Endothelial cell of umbilical vein (primary cell): ENCODE measurements around the gene TM2D1. TPM values are rescaled to one million over a fixed set of nuclear protein-coding genes. Genes with fewer than 3 reads are reported as not detected.

Source experiments
- BruUV-seq: library from RNA; stranded (reverse); fragments of 400-500 nt; replicated peaks from 2 replicates; lab custom pipeline; 2021; lab: Mats Ljungman, UMichigan
- CTCF ChIA-PET: fragments of 300-600, 350-600 bp; sonication (Branson Sonifier 250); formaldehyde crosslinking; loops from one replicate; lab custom pipeline; 2021; ENCODE audit warnings: antibody characterized with exemption, inconsistent platforms; lab: Charles Lee
- POLR2A ChIA-PET: fragments of 300-600, 350-600 bp; sonication (Branson Sonifier 250); formaldehyde crosslinking; loops from one replicate; lab custom pipeline; 2021; ENCODE audit warnings: antibody characterized with exemption, inconsistent platforms; lab: Charles Lee
- DNase-seq: peaks from one replicate; pipeline ENCODE4 v3.0.0-alpha.2; 2011; ENCODE audit warnings: low read depth, low spot score
- FAIRE-seq: peaks from 2 replicates; lab custom pipeline; 2011; peaks lifted over from hg19 to GRCh38; lab: Jason Lieb, UNC
- H2AFZ ChIP-seq: 2 replicates; pipeline ENCODE4 v1.6.0; 2012; ENCODE audit warnings: low read depth, low read length, control low read depth, inconsistent platforms
- H3K27ac ChIP-seq: 2 replicates; pipeline ENCODE4 v1.5.1; 2011; ENCODE audit warnings: low read depth, mild to moderate bottlenecking, control low read depth, low read length, moderate library complexity; ENCODE audit not compliant: insufficient read depth
- H3K27me3 ChIP-seq, 2 experiments: 2 replicates each; pipeline versions ENCODE4 v1.6.0 to v1.6.1; 2011; ENCODE audit warnings: low read length in 2 of 2, mixed read lengths in 1 of 2; ENCODE audit not compliant: control insufficient read depth in 2 of 2, insufficient read depth in 2 of 2
- H3K36me3 ChIP-seq, 2 experiments: 2 replicates in 1 of 2; 3 replicates in 1 of 2; pipeline ENCODE4 v1.5.1; 2011; ENCODE audit warnings: low read length in 2 of 2, mild to moderate bottlenecking in 1 of 2, moderate library complexity in 1 of 2; ENCODE audit not compliant: control insufficient read depth in 2 of 2, insufficient read depth in 2 of 2; ENCODE audit errors: extremely low read depth in 1 of 2
- H3K4me1 ChIP-seq: 3 replicates; pipeline ENCODE4 v1.5.1; 2011; ENCODE audit warnings: mild to moderate bottlenecking, low read length; ENCODE audit not compliant: control insufficient read depth, insufficient read depth; ENCODE audit errors: extremely low read depth
- H3K4me2 ChIP-seq: 2 replicates; pipeline ENCODE4 v1.6.1; 2011; ENCODE audit warnings: low read length, control low read depth, mixed read lengths; ENCODE audit not compliant: insufficient read depth
- H3K4me3 ChIP-seq, 3 experiments: fragments of 200-600 bp in 1 of 3; sonication (generic), shearing (Covaris generic) in 1 of 3; replicated peaks in 1 of 3; 2 replicates each; pipeline ENCODE4 v1.5.1; 2011 to 2016; ENCODE audit warnings: control low read depth in 3 of 3, low read length in 3 of 3, mild to moderate bottlenecking in 2 of 3, inconsistent platforms in 1 of 3, low read depth in 1 of 3, moderate library complexity in 1 of 3; ENCODE audit not compliant: insufficient read depth in 1 of 3
- H3K79me2 ChIP-seq: 2 replicates; pipeline ENCODE4 v1.6.0; 2012; ENCODE audit warnings: low read length, inconsistent platforms; ENCODE audit not compliant: control insufficient read depth, insufficient read depth
- H3K9ac ChIP-seq: replicated peaks from 2 replicates; pipeline ENCODE3; 2011; ENCODE audit warnings: low read length, control low read depth; ENCODE audit not compliant: insufficient read depth; ENCODE audit errors: extremely low read depth
- H3K9me1 ChIP-seq: replicated peaks from 3 replicates; pipeline ENCODE4 v1.6.0; 2011; ENCODE audit warnings: mild to moderate bottlenecking, low read length; ENCODE audit not compliant: control insufficient read depth, insufficient read depth; ENCODE audit errors: extremely low read depth
- H3K9me3 ChIP-seq: replicated peaks from 2 replicates; pipeline ENCODE4 v1.5.1; 2012; ENCODE audit warnings: low read length, inconsistent platforms; ENCODE audit not compliant: control insufficient read depth, insufficient read depth
- H4K20me1 ChIP-seq: replicated peaks from 2 replicates; pipeline ENCODE3; 2011; ENCODE audit warnings: mild to moderate bottlenecking, low read length; ENCODE audit not compliant: control insufficient read depth, insufficient read depth; ENCODE audit errors: extremely low read depth
- EZH2 ChIP-seq: IDR thresholded peaks from 2 replicates; pipeline ENCODE4 v1.6.1; 2012; ENCODE audit warnings: borderline replicate concordance, low read depth, mild to moderate bottlenecking, moderate library complexity, low read length, inconsistent platforms; ENCODE audit not compliant: severe bottlenecking
- FOS ChIP-seq: IDR thresholded peaks from 2 replicates; pipeline ENCODE4 v1.6.1; 2011; ENCODE audit warnings: mild to moderate bottlenecking, low read length, moderate library complexity, borderline replicate concordance; ENCODE audit not compliant: insufficient read depth
- GATA2 ChIP-seq: IDR thresholded peaks from 2 replicates; pipeline ENCODE4 v1.7.0; 2011; ENCODE audit warnings: low read depth, mild to moderate bottlenecking, moderate library complexity, mixed read lengths, low read length; ENCODE audit not compliant: insufficient read length, insufficient read depth
- JUN ChIP-seq: IDR thresholded peaks from 2 replicates; pipeline ENCODE4 v1.6.1; 2011; ENCODE audit warnings: borderline replicate concordance, low read depth; ENCODE audit not compliant: insufficient read length, insufficient read depth
- MYC ChIP-seq: IDR thresholded peaks from one replicate; pipeline ENCODE4 v1.6.1; 2011; ENCODE audit warnings: mild to moderate bottlenecking, low read depth, low read length
- POLR2A ChIP-seq: IDR thresholded peaks from 2 replicates; pipeline ENCODE4 v1.6.1; 2012; ENCODE audit warnings: low read depth, mild to moderate bottlenecking, control low read depth, low read length
- POLR2AphosphoS5 ChIP-seq: IDR thresholded peaks from 2 replicates; pipeline ENCODE4 v1.6.1; 2012; ENCODE audit warnings: low read depth, mild to moderate bottlenecking, control low read depth, low read length, moderate library complexity; ENCODE audit not compliant: insufficient read depth
- dilution Hi-C: fragments of 300-500 bp; cut with MboI; formaldehyde crosslinking; loops from one replicate; pipeline ENCODE4 v1.15.0; 2019; ENCODE audit warnings: low sequenced_read_pairs; ENCODE audit not compliant: extremely low pct_ligation_motif_present
- intact Hi-C: fragments of 100-400 bp; cut with micrococcal nuclease; formaldehyde crosslinking; loops from one replicate; pipeline ENCODE4 v1.10.0; 2022
- polyA plus RNA-seq, 4 experiments: library from polyadenylated mRNA; depleted of rRNA in 3 of 4; stranded (reverse) in 3 of 4; unstranded in 1 of 4; fragments of >200 nt; gene quantifications; 2 replicates each; pipeline versions ENCODE4 v1.2.1 to v1.2.3, GENCODE V29; 2011 to 2012; ENCODE audit warnings: missing spikeins in 1 of 4
- total RNA-seq: library from RNA; stranded (reverse); gene quantifications from 2 replicates; pipeline ENCODE4 v1.2.3, GENCODE V29; 2021
- TF ChIP-seq, protein P1 (sequence below), 2 donors: IDR thresholded peaks; 1 replicate in 1 of 2; 2 replicates in 1 of 2; pipeline ENCODE4 v1.5.1; 2011; ENCODE audit warnings: low read length in 2 of 2, mild to moderate bottlenecking in 2 of 2, moderate library complexity in 2 of 2, control low read depth in 1 of 2, inconsistent platforms in 1 of 2, low read depth in 1 of 2; ENCODE audit not compliant: insufficient read depth in 1 of 2; ENCODE audit errors: extremely low read depth in 1 of 2
- TF ChIP-seq, protein P2 (sequence below): IDR thresholded peaks from 2 replicates; pipeline ENCODE4 v1.6.1; 2011; ENCODE audit not compliant: insufficient read depth, insufficient read length

The TM2D1 gene
- total and polyA plus RNA-seq, 2 donors (not counting 3 experiments of a cell fraction or from before 2014, with no cell fraction given) = 37.5 to 50.0 TPM

DNA sequence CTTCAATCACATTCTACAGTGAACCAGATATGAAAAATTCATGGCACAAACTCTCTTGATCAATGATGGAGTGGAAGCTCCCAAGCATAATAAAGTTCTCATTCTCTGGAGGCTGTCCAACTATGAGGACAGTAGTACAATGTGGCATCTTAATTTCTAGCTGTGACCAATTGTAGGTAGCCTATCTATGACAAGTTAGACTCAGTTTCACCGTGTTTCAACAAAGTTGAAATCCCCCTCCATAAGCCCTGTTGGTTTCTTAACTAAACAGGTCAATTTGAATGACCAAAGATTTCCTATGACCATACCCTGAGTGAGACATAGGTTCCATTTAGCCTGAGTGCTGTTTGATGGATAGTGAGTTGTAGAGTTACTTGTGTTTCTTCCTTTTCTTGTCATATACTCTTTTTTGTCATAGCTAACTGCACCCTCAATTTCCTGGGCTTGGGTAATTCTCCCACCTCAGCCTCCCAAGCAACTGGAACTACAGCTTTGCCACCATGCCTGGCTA is 29.1 kb upstream of the TM2D1 start:
- no peak overlapping the region for H3K27ac ChIP-seq
- DNase-seq (no peak), FAIRE-seq (no peak)
- H3K4me1 ChIP-seq = no peaks in the 10 kb centered on the region
- POLR2A ChIA-PET = interaction anchor here (0.6 kb wide), 1 partner anchor 18 kb away, joined by 8 read pairs; no protein-coding TSS in a partner anchor
- H3K79me2 ChIP-seq = no peaks in the 10 kb centered on the region
- no peak overlapping the region for H3K9ac ChIP-seq
- no peaks in the 10 kb centered on the region for H3K9me3 ChIP-seq
- H3K36me3 ChIP-seq = no peaks in the 10 kb centered on the region
- no peaks in the 10 kb centered on the region for H4K20me1 ChIP-seq
- H3K27me3 ChIP-seq = no peaks in the 10 kb centered on the region
- H3K9me1 ChIP-seq = no peaks in the 10 kb centered on the region
- no peak overlapping the region for H3K4me3 ChIP-seq
- dilution Hi-C loops (no loop called here), intact Hi-C loops (no loop called here)
- BruUV-seq = no TSS peak
- CTCF ChIA-PET = interaction anchor here (1.8 kb wide), 1 partner anchor 1783 kb away, joined by 4 read pairs; no protein-coding TSS in a partner anchor
- H3K4me2 ChIP-seq = no peak overlapping the region
- TF ChIP-seq JUN (no peak), MYC (no peak), GATA2 (no peak), POLR2AphosphoS5 (no peak), POLR2A (no peak), FOS (no peak), EZH2 (no peak)
- TF ChIP-seq, protein P1, sequence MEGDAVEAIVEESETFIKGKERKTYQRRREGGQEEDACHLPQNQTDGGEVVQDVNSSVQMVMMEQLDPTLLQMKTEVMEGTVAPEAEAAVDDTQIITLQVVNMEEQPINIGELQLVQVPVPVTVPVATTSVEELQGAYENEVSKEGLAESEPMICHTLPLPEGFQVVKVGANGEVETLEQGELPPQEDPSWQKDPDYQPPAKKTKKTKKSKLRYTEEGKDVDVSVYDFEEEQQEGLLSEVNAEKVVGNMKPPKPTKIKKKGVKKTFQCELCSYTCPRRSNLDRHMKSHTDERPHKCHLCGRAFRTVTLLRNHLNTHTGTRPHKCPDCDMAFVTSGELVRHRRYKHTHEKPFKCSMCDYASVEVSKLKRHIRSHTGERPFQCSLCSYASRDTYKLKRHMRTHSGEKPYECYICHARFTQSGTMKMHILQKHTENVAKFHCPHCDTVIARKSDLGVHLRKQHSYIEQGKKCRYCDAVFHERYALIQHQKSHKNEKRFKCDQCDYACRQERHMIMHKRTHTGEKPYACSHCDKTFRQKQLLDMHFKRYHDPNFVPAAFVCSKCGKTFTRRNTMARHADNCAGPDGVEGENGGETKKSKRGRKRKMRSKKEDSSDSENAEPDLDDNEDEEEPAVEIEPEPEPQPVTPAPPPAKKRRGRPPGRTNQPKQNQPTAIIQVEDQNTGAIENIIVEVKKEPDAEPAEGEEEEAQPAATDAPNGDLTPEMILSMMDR (IDR thresholded peaks at IDR 0.05; ENCODE audit: extremely low read depth in 1 of 2, insufficient read depth in 1 of 2, low read depth in 1 of 2, low read length in 2 of 2) = no peak
- TF ChIP-seq, protein P2, sequence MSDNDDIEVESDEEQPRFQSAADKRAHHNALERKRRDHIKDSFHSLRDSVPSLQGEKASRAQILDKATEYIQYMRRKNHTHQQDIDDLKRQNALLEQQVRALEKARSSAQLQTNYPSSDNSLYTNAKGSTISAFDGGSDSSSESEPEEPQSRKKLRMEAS = no peak
- no peak overlapping the region for H2AFZ ChIP-seq
